GM13977 (cell line): ENCODE measurements around the gene PBX3.

ENCODE experiments used
- DNase-seq: peaks from one replicate; pipeline ENCODE4 v3.0.0; 2012; ENCODE audit warnings: low spot score
- in situ Hi-C: fragments of 300-500 bp; cut with MboI; formaldehyde crosslinking; loops from one replicate; pipeline ENCODE4 v1.12.0; 2022; ENCODE audit warnings: low sequenced_read_pairs, low pct_unique_long_range_greater_than_20kb, mixed read lengths, inconsistent platforms; ENCODE audit not compliant: unreplicated experiment
- TF ChIP-seq, protein P1 (sequence below): IDR thresholded peaks from 2 replicates; pipeline ENCODE4 v1.5.1; 2012; ENCODE audit warnings: mild to moderate bottlenecking, control low read depth; ENCODE audit not compliant: insufficient read depth; ENCODE audit errors: extremely low read depth, missing control alignments

PBX3 gene

DNA sequence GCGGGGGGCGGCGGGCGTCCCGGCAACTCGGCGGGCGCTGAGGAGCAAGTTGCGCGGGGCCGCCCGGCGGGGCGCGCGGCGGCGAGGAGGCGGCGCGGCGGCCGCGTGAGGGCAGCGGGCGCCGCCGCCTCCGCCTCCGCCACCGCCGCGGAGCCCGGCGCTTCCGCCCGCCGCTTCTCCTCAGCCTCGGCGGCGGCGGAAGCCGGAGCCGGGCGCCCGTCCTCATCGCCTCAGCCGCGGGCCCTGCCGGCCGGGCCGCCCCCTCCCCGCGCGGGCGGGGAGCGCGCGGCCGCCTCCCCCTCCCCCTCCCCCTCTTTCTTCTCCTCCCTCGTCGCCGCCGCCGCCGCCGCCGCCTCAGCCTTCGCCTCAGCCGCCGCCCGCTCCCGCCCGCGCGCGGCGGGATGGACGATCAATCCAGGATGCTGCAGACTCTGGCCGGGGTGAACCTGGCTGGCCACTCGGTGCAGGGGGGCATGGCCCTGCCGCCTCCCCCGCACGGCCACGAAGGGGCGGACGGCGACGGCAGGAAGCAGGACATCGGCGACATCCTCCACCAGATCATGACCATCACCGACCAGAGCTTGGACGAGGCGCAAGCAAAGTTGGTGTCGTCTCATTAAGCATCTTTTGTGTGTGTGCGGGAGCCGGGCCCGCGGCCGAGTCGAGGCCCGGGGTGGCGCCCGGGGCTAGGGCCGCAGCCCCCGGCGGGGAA is at the start of gene PBX3:
Gene PBX3, plus strand, starts transcription at position 321 of the 712 bp plus-strand sequence.
- peak; percentile 82 for DNase-seq
- TF ChIP-seq, protein P1, sequence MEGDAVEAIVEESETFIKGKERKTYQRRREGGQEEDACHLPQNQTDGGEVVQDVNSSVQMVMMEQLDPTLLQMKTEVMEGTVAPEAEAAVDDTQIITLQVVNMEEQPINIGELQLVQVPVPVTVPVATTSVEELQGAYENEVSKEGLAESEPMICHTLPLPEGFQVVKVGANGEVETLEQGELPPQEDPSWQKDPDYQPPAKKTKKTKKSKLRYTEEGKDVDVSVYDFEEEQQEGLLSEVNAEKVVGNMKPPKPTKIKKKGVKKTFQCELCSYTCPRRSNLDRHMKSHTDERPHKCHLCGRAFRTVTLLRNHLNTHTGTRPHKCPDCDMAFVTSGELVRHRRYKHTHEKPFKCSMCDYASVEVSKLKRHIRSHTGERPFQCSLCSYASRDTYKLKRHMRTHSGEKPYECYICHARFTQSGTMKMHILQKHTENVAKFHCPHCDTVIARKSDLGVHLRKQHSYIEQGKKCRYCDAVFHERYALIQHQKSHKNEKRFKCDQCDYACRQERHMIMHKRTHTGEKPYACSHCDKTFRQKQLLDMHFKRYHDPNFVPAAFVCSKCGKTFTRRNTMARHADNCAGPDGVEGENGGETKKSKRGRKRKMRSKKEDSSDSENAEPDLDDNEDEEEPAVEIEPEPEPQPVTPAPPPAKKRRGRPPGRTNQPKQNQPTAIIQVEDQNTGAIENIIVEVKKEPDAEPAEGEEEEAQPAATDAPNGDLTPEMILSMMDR: no peak
- in situ Hi-C loops: no loop called here

DNA sequence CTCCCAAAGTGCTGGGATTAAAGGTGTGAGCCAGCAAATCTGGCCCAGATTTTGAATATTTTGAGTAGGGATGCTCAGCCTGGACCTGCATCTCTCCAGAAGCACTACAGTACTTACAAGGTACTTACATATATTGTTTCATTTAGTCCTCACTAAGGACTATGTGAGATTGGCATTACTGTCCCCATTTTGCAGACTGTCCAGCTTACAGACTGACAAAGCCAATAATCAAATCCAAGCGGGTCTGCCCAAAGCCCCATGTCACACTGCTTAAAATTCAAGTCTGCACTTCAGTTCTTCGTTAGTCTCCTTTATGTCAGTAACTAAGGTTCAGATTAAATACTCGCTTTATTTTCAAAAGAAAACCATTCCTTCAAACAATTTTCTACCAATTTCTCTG is 47.3 kb upstream of the PBX3 start:
- DNase-seq: no peak
- in situ Hi-C loops: no loop called here
- TF ChIP-seq, protein P1: no peak

DNA sequence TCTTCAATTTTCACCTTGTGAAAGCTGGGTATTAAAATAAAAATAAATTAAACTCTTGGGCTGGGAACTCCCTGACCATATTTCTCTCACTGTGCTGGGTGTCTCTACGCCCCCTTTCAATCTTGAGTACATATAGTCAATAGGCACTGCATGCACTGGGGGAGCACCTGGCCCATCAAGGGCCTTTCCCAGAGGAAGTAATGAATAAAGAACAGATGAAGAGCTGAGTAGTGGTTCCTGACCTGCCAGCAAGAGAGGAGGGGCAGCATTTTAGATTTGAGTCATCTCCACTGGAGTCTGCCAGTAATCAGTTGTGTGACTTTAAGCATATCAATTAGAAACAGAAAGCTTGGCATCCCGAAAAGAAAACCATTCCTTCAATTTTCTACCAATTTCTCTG is 46.4 kb upstream of the PBX3 start:
- DNase-seq: peak; percentile 71
- TF ChIP-seq, protein P1: no peak
- in situ Hi-C loops: no loop called here

DNA sequence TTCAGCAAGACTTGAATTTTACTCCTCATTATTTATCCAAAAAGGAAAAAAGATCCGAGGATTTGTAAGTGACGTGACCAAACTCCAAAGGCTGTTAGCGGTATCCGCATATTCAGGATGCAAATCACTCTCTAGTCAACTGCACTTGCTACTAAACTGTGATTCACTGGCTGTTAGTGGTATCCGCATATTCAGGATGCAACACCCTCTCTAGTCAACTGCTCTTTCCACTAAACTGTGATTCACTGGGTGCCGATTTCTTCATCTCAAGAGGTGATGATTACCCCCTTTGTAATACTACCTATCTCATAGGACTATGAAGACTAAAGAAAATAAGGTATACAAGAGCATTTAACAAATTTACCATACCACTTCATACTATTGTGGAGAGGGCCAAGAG is 45.8 kb upstream of the PBX3 start:
- DNase-seq: no peak
- TF ChIP-seq, protein P1: no peak
- in situ Hi-C loops: no loop called here

DNA sequence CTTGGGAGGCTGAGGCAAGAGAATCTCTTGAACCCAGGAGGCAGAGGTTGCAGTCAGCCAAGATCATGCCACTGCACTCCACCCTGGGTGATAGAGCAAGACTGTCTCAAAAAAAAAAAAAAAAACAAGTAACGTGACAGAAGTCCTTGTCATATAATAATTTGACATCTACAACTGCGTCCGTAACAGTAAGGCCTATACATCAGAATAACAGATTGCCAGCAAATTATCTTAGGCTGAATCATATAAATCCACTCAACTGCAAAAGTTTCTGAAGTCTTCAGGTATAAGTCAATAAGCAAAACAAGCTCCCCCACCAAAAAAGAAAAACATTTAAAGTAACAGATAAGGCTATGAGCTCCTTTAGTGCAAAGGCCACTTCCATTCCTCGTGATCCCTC is 43.5 kb upstream of the PBX3 start:
- TF ChIP-seq, protein P1: no peak
- DNase-seq: no peak
- in situ Hi-C loops: no loop called here

DNA sequence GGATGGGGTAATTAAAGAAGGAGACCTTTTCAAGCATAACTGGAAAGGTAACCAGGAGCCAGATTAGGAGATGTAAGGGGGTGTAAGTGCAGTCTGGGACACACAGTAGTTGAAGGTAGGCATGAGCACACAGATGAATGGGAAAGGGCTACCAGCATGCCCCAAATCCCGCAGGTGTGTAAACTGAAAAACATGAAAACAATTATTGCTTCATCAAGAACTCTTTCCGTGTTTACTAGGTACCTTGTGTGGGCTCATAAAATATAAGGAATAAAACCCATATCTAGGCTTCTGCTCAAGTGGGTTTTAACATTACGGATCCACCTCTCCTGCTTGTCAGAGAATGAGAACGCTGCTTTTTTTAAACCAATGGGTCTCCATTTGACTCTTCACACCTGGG is 41.3 kb upstream of the PBX3 start:
- no peak for DNase-seq
- TF ChIP-seq, protein P1: no peak
- in situ Hi-C loops: no loop called here
